ENCODE data around the gene ILDR2. TPM values are rescaled to one million over a fixed set of nuclear protein-coding genes. Genes with fewer than 3 reads are reported as not detected.

The ILDR2 gene
- total and polyA plus RNA-seq, 8 donors = 0.09 to 0.95 (median 0.33) TPM

DNA sequence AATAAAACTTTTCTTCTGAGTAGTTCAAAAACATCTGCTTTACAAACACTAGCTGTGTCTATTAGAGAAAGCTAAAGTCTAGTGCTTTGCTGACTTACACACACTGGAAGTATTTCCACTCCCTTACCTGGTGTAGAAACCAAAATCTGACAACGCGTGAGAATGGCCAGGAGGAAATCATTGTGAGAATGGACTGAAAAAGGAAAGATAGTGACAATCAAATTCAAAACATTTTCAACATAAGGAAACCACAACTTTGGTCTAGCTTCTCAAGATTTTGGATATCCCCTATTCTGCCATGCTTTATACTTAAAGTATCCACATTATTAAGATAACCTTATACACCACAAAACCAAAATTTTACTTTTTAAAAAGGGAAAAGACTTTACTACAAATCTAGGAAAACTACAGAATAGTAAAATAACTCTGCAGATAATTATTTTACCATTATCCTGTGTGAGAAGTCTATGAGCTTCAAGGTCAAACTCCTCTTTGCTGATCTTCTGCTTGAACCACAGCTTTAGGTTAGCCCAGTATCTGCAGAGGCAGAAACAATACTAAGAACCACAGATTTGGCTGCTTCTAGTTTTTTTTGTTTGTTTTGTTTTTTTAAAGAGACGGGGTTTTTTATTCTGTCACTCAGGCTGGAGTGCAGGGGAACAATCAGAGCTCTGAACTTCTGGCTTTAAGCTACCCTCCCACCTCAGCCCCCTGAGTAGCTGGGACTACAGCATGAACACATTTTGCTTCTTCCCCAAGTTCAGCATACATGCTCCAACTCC lies 105.8 kb downstream of the ILDR2 start:
- no peaks in the 10 kb centered on the region for H3K27me3 ChIP-seq
- peaks cover 4 to 25% (median 8%) of the 10 kb centered on the region in 3 donors for H3K4me1 ChIP-seq
- intact Hi-C loops (cut with DNase I) = no loop called here
- FAIRE-seq (no peak), ATAC-seq (no peak), DNase-seq (no peak)
- no peaks in the 10 kb centered on the region for H3K36me3 ChIP-seq
- TF ChIP-seq, protein P1, sequence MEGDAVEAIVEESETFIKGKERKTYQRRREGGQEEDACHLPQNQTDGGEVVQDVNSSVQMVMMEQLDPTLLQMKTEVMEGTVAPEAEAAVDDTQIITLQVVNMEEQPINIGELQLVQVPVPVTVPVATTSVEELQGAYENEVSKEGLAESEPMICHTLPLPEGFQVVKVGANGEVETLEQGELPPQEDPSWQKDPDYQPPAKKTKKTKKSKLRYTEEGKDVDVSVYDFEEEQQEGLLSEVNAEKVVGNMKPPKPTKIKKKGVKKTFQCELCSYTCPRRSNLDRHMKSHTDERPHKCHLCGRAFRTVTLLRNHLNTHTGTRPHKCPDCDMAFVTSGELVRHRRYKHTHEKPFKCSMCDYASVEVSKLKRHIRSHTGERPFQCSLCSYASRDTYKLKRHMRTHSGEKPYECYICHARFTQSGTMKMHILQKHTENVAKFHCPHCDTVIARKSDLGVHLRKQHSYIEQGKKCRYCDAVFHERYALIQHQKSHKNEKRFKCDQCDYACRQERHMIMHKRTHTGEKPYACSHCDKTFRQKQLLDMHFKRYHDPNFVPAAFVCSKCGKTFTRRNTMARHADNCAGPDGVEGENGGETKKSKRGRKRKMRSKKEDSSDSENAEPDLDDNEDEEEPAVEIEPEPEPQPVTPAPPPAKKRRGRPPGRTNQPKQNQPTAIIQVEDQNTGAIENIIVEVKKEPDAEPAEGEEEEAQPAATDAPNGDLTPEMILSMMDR (IDR thresholded peaks at IDR 0.05) = no peak
- H3K27ac ChIP-seq = no peak overlapping the region
- H3K4me3 ChIP-seq = no peak overlapping the region
- WGBS, 2 donors = 36 to 52% methylated on average over 3 of the region's 3 CpGs
- no peaks in the 10 kb centered on the region for H3K9me3 ChIP-seq

DNA sequence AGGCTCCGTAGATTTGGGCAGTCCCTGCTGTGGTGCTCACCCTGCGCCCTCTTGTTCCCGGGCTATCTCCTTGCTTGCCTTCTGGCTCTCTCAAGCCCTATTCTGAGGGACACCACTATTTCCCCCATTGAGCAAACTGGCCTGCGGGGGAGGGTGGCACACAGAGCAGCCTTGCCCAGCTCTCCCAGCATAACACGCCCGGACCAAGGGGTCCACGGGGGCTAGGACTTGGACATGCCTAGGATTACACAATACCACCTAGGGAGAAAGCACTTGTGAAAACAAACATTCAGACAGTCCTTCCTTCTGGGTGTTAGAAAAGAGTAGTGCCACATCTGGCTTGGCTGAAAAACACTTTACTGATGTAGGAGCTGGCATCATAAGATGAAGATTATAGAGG lies 106.7 kb downstream of the ILDR2 start:
- Histone ChIP-seq H3K4me3 (no peak overlapping the region), H3K27ac (no peak overlapping the region), H3K9me3 (no peaks in the 10 kb centered on the region), H3K27me3 (no peaks in the 10 kb centered on the region), H3K4me1 (peaks cover 4 to 19% (median 7%) of the 10 kb centered on the region in 3 donors), H3K36me3 (peaks cover 0 to 7% (median 0%) of the 10 kb centered on the region in 3 donors)
- DNase-seq (no peak), ATAC-seq (no peak), FAIRE-seq (no peak)
- TF ChIP-seq, protein P1 (IDR thresholded peaks at IDR 0.05) = no peak
- 88 to 89% methylated on average over 7 of the region's 7 CpGs for WGBS, 2 donors
- intact Hi-C loops (cut with DNase I) = no loop called here

DNA sequence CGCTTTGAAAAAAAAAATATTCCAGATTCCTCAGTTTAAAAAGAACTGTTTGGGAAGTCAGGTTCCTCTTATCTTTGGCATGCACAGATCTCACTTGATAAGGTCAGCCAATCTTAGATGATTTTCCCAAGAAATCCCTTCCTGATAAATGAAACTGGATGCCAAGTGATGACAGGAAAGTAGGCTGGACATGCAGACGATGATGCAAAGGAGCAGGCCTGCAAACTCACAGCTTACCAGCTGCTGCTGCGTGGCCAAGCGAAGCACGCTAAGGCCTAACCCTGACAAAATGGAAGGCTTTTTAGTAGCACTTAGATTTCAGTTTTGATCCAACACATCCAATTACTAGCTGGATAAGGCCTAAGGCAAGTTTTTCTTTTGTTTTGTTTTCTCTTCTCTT lies 109.4 kb downstream of the ILDR2 start:
- Histone ChIP-seq H3K4me3 (no peak overlapping the region), H3K36me3 (peaks cover 0 to 26% (median 0%) of the 10 kb centered on the region in 3 donors), H3K27ac (no peak overlapping the region), H3K27me3 (no peaks in the 10 kb centered on the region), H3K4me1 (peaks cover 3 to 4% (median 4%) of the 10 kb centered on the region in 3 donors), H3K9me3 (no peaks in the 10 kb centered on the region)
- intact Hi-C loops (cut with DNase I) = no loop called here
- no peak for FAIRE-seq
- no peak for ATAC-seq
- 88 to 89% methylated on average over 5 of the region's 5 CpGs for WGBS, 2 donors
- TF ChIP-seq, protein P1 (IDR thresholded peaks at IDR 0.05) = no peak
- no peak for DNase-seq

DNA sequence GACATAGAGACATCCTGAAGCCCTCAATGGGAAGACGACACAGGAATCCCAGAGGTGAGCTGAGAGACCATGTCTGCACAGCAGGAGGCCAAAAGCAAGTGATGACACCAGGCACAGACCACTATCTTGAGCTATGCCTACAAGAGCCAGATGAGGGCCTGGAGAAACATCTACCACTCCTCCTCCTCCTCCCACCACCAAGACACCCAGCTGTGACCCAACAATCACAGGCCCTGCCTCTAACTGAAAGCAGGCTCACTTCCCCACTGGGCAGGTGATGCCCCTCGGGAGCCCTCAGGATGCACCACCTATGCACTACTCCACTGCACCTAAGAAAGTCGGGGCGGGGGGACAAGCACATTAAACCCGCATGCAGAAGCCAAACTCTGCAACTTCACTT lies 115.7 kb downstream of the ILDR2 start:
- Histone ChIP-seq H3K4me1 (no peaks in the 10 kb centered on the region), H3K27me3 (no peaks in the 10 kb centered on the region), H3K4me3 (no peak overlapping the region), H3K36me3 (peaks cover 0 to 49% (median 8%) of the 10 kb centered on the region in 3 donors), H3K27ac (no peak overlapping the region), H3K9me3 (no peaks in the 10 kb centered on the region)
- DNase-seq (no peak), FAIRE-seq (no peak), ATAC-seq (no peak)
- WGBS, 2 donors = 75 to 85% methylated on average over 5 of the region's 5 CpGs
- TF ChIP-seq, protein P1 (IDR thresholded peaks at IDR 0.05) = no peak
- intact Hi-C loops (cut with DNase I) = no loop called here
